GM12878 (cell line): ENCODE measurements around the gene CSNK1G2. TPM values are rescaled to one million over a fixed set of nuclear protein-coding genes. Genes with fewer than 3 reads are reported as not detected.

Source experiments
- CHD2 ChIP-seq: IDR thresholded peaks from 2 replicates; pipeline ENCODE4 v1.6.1; 2011; ENCODE audit warnings: low read depth, low read length, improper control_type of control experiment, borderline replicate concordance
- CREB1 ChIP-seq: IDR thresholded peaks from 2 replicates; pipeline ENCODE4 v1.6.1; 2012; ENCODE audit warnings: low read depth, mild to moderate bottlenecking, inconsistent platforms
- E4F1 ChIP-seq: fragments of 450-650 bp; IDR thresholded peaks from 2 replicates; pipeline ENCODE4 v1.6.1; 2018; ENCODE audit warnings: borderline replicate concordance, mild to moderate bottlenecking; ENCODE audit not compliant: partially characterized antibody
- EGR1 ChIP-seq, 2 experiments: IDR thresholded peaks; 1 replicate in 1 of 2; 2 replicates in 1 of 2; pipeline ENCODE4 v1.6.1; 2011 to 2012; ENCODE audit warnings: low read depth in 2 of 2, low read length in 2 of 2, borderline replicate concordance in 1 of 2, mild to moderate bottlenecking in 1 of 2, moderate library complexity in 1 of 2
- ELK1 ChIP-seq: IDR thresholded peaks from 2 replicates; pipeline ENCODE4 v1.6.1; 2012; ENCODE audit warnings: low read depth, low read length, improper control_type of control experiment
- EP300 ChIP-seq, 2 experiments: fragments of 150-350 bp in 1 of 2; IDR thresholded peaks; 2 replicates each; pipeline ENCODE4 v1.6.1; 2011 to 2012; ENCODE audit warnings: low read depth in 2 of 2, low read length in 2 of 2, borderline replicate concordance in 1 of 2, improper control_type of control experiment in 1 of 2, inconsistent platforms in 1 of 2; ENCODE audit not compliant: control insufficient read depth in 1 of 2
- GABPA ChIP-seq: IDR thresholded peaks from 2 replicates; pipeline ENCODE4 v1.6.1; 2014; ENCODE audit warnings: antibody characterized with exemption, low read depth, mild to moderate bottlenecking, inconsistent platforms
- HCFC1 ChIP-seq: fragments of 150-350 bp; IDR thresholded peaks from 2 replicates; pipeline ENCODE4 v1.6.1; 2014; ENCODE audit warnings: low read length
- JUNB ChIP-seq: IDR thresholded peaks from 2 replicates; pipeline ENCODE4 v1.6.1; 2016; ENCODE audit warnings: antibody characterized with exemption, mild to moderate bottlenecking
- NFXL1 ChIP-seq: fragments of 450-650 bp; IDR thresholded peaks from 2 replicates; pipeline ENCODE4 v1.6.1; 2017; ENCODE audit warnings: antibody characterized with exemption, mild to moderate bottlenecking, borderline replicate concordance
- NKRF ChIP-seq: fragments of 450-650 bp; conservative IDR thresholded peaks from 2 replicates; pipeline ENCODE4 v1.6.1; 2017; ENCODE audit warnings: mild to moderate bottlenecking, moderate library complexity
- PML ChIP-seq: IDR thresholded peaks from 2 replicates; pipeline ENCODE4 v1.6.1; 2012; ENCODE audit warnings: low read length, inconsistent platforms
- RB1 ChIP-seq: fragments of 450-650 bp; formaldehyde crosslinking; IDR thresholded peaks from 2 replicates; pipeline ENCODE4 v1.6.1; 2017; ENCODE audit warnings: mild to moderate bottlenecking, borderline replicate concordance
- SMC3 ChIP-seq: IDR thresholded peaks from 2 replicates; pipeline ENCODE4 v1.6.1; 2011; ENCODE audit warnings: low read length, improper control_type of control experiment, borderline replicate concordance
- SPI1 ChIP-seq: IDR thresholded peaks from 2 replicates; pipeline ENCODE4 v1.6.1; 2011; ENCODE audit warnings: low read depth, mild to moderate bottlenecking, low read length, moderate library complexity, borderline replicate concordance; ENCODE audit not compliant: insufficient read depth
- ZNF592 ChIP-seq: fragments of 450-650 bp; IDR thresholded peaks from 2 replicates; pipeline ENCODE4 v1.6.1; 2017; ENCODE audit warnings: mild to moderate bottlenecking, moderate library complexity
- ZNF622 ChIP-seq: fragments of 450-650 bp; IDR thresholded peaks from 2 replicates; pipeline ENCODE4 v1.6.1; 2017; ENCODE audit warnings: mild to moderate bottlenecking, inconsistent platforms
- polyA plus RNA-seq, 11 experiments: library from polyadenylated mRNA; depleted of rRNA in 4 of 11; unstranded in 6 of 11; stranded (reverse) in 5 of 11; fragments of >200 nt; fragmentation: Nextera tagmentation in 4 of 11; fragmentation: Illumina TruSeq in 1 of 11; extraction: Ambion mirVana in 4 of 11; extraction: Trizol in 1 of 11; gene quantifications; 1 replicate in 1 of 11; 2 replicates in 10 of 11; pipeline versions ENCODE4 v1.2.1 to v1.2.3, GENCODE V29; 2011 to 2016; ENCODE audit warnings: inconsistent platforms in 2 of 11, missing spikeins in 2 of 11, low read depth in 1 of 11
- total RNA-seq, 4 experiments: library from RNA; depleted of rRNA in 3 of 4; stranded (reverse); fragments of >200 nt in 3 of 4; fragmentation: Illumina TruSeq in 1 of 4; extraction: Trizol in 1 of 4; gene quantifications; 2 replicates each; pipeline versions ENCODE4 v1.2.1 to v1.2.3, GENCODE V29; 2013 to 2021

CSNK1G2 gene
- total and polyA plus RNA-seq, 10 of the 15 experiments (the other 5 are each of a cell fraction or from before 2014, with no cell fraction given): 0.64 to 109 (median 25.0) TPM

- TF ChIP-seq GABPA: peak; percentile 79
- TF ChIP-seq RB1: no peak; the same call in 1 of the 2 replicates
- peak; percentile 69; the same call in 1 of the 2 replicates for TF ChIP-seq ZNF592
- TF ChIP-seq NKRF: no peak; the same call in none of the 2 replicates
- 0 out of 3 replicates have a peak, but pooled peaks of 1 of the 2 experiments have one; percentile 10 for TF ChIP-seq EGR1 (IDR thresholded peaks at IDR 0.05; ENCODE audit: borderline replicate concordance in 1 of 2, low read depth in 2 of 2, low read length in 2 of 2)
- no peak for TF ChIP-seq E4F1
- TF ChIP-seq SMC3: no peak
- TF ChIP-seq JUNB: no peak
- TF ChIP-seq ZNF622: no peak
- TF ChIP-seq EP300 (IDR thresholded peaks at IDR 0.05; ENCODE audit: borderline replicate concordance in 1 of 2, control insufficient read depth in 1 of 2, low read depth in 2 of 2, low read length in 2 of 2): no peak
- 0 out of 2 replicates have a peak, but pooled peaks have one; percentile 6 for TF ChIP-seq SPI1
- no peak for TF ChIP-seq PML
- TF ChIP-seq ELK1: peak; percentile 56; the same call in 1 of the 2 replicates
- TF ChIP-seq CHD2: peak; percentile 91
- TF ChIP-seq CREB1: peak; percentile 87
- no peak for TF ChIP-seq NFXL1
- TF ChIP-seq HCFC1: peak; percentile 97
Observed at GRCh38 chr19:1905110-1905862, 35.7 kb upstream of the CSNK1G2 start, which contains the start of the genes ADAT3 and SCAMP4 (continued).
